SH-SY5Y (cell line): ENCODE results near the gene PPP1R1B.

Experiments
- GATA2 ChIP-seq: IDR thresholded peaks from 2 replicates; pipeline ENCODE4 v1.6.1; 2011; ENCODE audit warnings: mild to moderate bottlenecking, low read depth, low read length
- GATA3 ChIP-seq: IDR thresholded peaks from 2 replicates; pipeline ENCODE4 v1.6.1; 2011; ENCODE audit warnings: low read depth, mild to moderate bottlenecking, low read length, moderate library complexity

DNA sequence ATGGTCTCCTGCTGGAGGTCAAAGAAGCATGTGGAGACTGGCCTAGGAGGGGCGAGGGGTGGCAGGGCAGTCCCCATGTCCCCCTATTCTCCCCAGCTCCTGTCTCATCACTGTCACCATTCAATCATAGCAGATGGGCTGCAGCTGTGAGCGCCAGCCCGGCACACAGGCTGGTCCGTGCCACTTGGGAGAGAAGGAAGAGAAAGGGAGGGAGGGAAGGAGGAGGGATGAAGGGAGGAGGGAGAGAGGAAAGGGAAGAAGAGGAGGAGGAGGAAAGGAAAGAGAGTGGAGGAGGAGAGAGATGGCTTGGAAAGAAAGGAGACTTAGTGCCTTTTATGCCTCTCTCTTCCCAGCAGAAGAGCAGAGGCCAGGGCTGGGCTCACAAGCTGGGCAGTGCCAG lies 31.5 kb upstream of the PPP1R1B start:
- TF ChIP-seq GATA2 = no peak
- no peak for TF ChIP-seq GATA3
